ENCODE results near the gene GABPB1.

Gene GABPB1

GRCh38 chr15:50256188-50257041, 98.6 kb downstream of the GABPB1 start:
- DNase-seq (ENCODE audit: low read depth): peak; percentile 73
- TF ChIP-seq CTCF (IDR thresholded peaks at IDR 0.05; ENCODE audit: insufficient read depth, low read depth, low read length, missing control alignments): no peak
- H3K4me3 ChIP-seq (ENCODE audit: low read length): no peak overlapping the region

GRCh38 chr15:50252556-50252955, 102.4 kb downstream of the GABPB1 start:
- DNase-seq (ENCODE audit: low read depth): no peak
- no peak for TF ChIP-seq CTCF (IDR thresholded peaks at IDR 0.05; ENCODE audit: insufficient read depth, low read depth, low read length, missing control alignments)
- no peak overlapping the region for H3K4me3 ChIP-seq (ENCODE audit: low read length)

GRCh38 chr15:50251638-50252182, 103.3 kb downstream of the GABPB1 start:
- TF ChIP-seq CTCF (IDR thresholded peaks at IDR 0.05; ENCODE audit: insufficient read depth, low read depth, low read length, missing control alignments): no peak

DNA sequence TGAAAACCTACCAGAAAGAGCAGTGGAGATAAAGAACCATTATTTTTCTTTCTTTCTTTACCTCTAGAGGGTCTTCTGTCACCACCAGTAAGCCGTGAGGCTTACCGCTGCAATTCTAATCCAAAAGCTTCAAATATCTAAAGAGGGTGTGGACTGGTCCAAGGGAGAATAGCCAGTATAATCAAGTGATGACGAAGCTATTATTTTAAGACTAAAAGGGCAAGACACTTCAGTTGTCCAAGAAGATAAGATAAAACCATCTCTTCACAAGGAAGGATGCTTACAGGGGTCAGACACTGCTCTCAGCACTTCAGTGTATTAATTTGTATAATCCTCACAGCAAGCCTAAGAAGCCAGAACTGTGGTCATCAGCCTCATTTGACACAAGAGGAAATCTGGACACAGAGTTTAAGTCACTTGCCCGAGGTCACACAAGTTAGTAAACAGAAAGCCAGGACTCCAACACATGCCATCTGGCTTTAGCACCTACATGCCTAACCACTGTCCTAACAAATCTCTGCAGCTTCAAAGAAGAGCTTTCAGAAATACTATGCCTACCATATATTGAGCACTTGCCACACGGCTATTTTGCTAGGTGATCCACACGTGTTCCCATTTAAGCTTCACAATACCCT, 104.1 kb downstream of the GABPB1 start:
- no peak for DNase-seq (ENCODE audit: low read depth)
- no peak for TF ChIP-seq CTCF (IDR thresholded peaks at IDR 0.05; ENCODE audit: insufficient read depth, low read depth, low read length, missing control alignments)
- H3K4me3 ChIP-seq (ENCODE audit: low read length): no peak overlapping the region

More at GRCh38 chr15:50251638-50252182, 103.3 kb downstream of the GABPB1 start:
- no peak overlapping the region for H3K4me3 ChIP-seq (ENCODE audit: low read length)
- no peak for DNase-seq (ENCODE audit: low read depth)

GRCh38 chr15:50249704-50250103, 105.3 kb downstream of the GABPB1 start:
- TF ChIP-seq CTCF (IDR thresholded peaks at IDR 0.05; ENCODE audit: insufficient read depth, low read depth, low read length, missing control alignments): no peak

GRCh38 chr15:50248994-50249582, 105.9 kb downstream of the GABPB1 start:
- no peak overlapping the region for H3K4me3 ChIP-seq (ENCODE audit: low read length)
- DNase-seq (ENCODE audit: low read depth): no peak
- TF ChIP-seq CTCF (IDR thresholded peaks at IDR 0.05; ENCODE audit: insufficient read depth, low read depth, low read length, missing control alignments): no peak

More at GRCh38 chr15:50249704-50250103, 105.3 kb downstream of the GABPB1 start:
- H3K4me3 ChIP-seq (ENCODE audit: low read length): no peak overlapping the region
- DNase-seq (ENCODE audit: low read depth): no peak
